Occipital lobe (tissue), 2 donors: ENCODE results near the gene LUC7L3. TPM values are rescaled to one million over a fixed set of nuclear protein-coding genes. Genes with fewer than 3 reads are reported as not detected.
"Not testable (repeated sequence)": the region's sequence is repeated elsewhere in the genome, so short reads cannot be mapped to it uniquely, and the experiment has no call there.

Experiments used
- DNase-seq: peaks from one replicate; lab custom pipeline; 2025; lab: John Stamatoyannopoulos, UW
- total RNA-seq: library from RNA; depleted of rRNA; stranded (reverse); fragments of >200 nt; gene quantifications from one replicate; pipeline ENCODE4 v1.2.3, GENCODE V29; 2014

LUC7L3 gene
- total RNA-seq, 1 donor from 2014 or later, result 141 TPM

- no peak for DNase-seq
These were observed 11.1 kb upstream of the LUC7L3 start for GRCh38 chr17:50708050-50709000.

- not testable (repeated sequence) for DNase-seq
These were observed 10.3 kb upstream of the LUC7L3 start for GRCh38 chr17:50709053-50709452.

- DNase-seq, result no peak
These were observed 9.4 kb upstream of the LUC7L3 start for GRCh38 chr17:50710025-50710424.

GRCh38 chr17:50710650-50711049 lies 8.8 kb upstream of the LUC7L3 start:
- no peak for DNase-seq

- DNase-seq, result no peak
These were observed 6.8 kb upstream of the LUC7L3 start for GRCh38 chr17:50712641-50713040.

GRCh38 chr17:50715471-50715870 lies 3.9 kb upstream of the LUC7L3 start:
- DNase-seq, result no peak

- DNase-seq, result no peak
These were observed 756 bp downstream of the LUC7L3 start for GRCh38 chr17:50719924-50720794.

GRCh38 chr17:50721194-50722010 lies 2.0 kb downstream of the LUC7L3 start:
- no peak for DNase-seq

GRCh38 chr17:50722746-50723145 lies 3.3 kb downstream of the LUC7L3 start:
- no peak for DNase-seq

GRCh38 chr17:50724622-50725021 lies 5.2 kb downstream of the LUC7L3 start:
- not testable (repeated sequence) for DNase-seq

- no peak for DNase-seq
These were observed 6.6 kb downstream of the LUC7L3 start for GRCh38 chr17:50725769-50726655.

GRCh38 chr17:50728112-50728429 lies 8.7 kb downstream of the LUC7L3 start:
- DNase-seq, result no peak

- no peak for DNase-seq
These were observed 9.7 kb downstream of the LUC7L3 start for GRCh38 chr17:50728881-50729765.

- no peak for DNase-seq
These were observed 12.4 kb downstream of the LUC7L3 start for GRCh38 chr17:50731575-50732460.

GRCh38 chr17:50735287-50735686 lies 15.9 kb downstream of the LUC7L3 start:
- no peak for DNase-seq

GRCh38 chr17:50737118-50737698 lies 17.8 kb downstream of the LUC7L3 start:
- DNase-seq, result no peak

- DNase-seq, result no peak
These were observed 19.7 kb downstream of the LUC7L3 start for GRCh38 chr17:50739098-50739497.

- DNase-seq, result no peak
These were observed 26.2 kb downstream of the LUC7L3 start for GRCh38 chr17:50745631-50746030.
